HG03095 (cell line): ENCODE data around the gene FAM181B.

ENCODE experiments used
- ATAC-seq: cut with Tn5 transposase; IDR thresholded peaks from one replicate; pipeline ENCODE4 v1.9.1; 2021; ENCODE audit warnings: moderate library complexity; ENCODE audit not compliant: unreplicated experiment

FAM181B gene

DNA sequence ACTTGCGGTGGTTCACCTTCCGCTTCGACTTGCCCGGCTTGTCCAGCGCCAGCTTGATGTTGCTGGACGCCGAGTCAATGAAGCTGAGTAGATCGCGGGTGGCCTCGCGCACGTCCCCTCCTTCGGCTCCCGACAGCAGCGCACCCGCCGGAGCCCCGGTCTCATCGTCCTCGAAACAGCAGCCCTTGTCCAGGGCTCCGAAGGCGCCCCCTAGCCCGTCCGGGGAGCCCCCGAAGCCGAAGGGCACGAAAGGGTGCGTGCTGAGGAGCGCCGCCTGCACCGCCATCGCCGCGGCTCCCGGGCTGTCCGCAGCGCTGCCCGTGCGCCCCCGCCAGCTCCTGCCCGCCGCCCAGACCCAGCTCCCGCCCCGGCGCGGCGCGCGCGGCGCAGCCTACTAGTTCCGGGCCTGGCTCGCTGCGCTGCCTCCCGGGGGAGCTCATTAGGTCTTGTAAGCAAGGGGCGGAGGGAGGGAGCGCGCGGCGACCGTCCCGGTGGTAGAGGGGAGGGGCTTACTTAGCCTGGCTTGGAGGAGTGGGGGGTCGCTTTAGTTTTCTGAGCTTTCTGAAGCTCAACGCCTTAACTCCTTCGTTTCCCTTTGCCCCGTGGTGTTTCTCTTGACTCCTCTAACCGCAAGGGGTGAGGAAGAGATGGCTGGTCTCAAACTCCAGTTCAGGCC lies at the start of gene FAM181B:
TSS of gene FAM181B (minus strand) at position 421 of the 676 bp plus-strand sequence. CDS start at position 286, 135 bp downstream.
- no peak for ATAC-seq

DNA sequence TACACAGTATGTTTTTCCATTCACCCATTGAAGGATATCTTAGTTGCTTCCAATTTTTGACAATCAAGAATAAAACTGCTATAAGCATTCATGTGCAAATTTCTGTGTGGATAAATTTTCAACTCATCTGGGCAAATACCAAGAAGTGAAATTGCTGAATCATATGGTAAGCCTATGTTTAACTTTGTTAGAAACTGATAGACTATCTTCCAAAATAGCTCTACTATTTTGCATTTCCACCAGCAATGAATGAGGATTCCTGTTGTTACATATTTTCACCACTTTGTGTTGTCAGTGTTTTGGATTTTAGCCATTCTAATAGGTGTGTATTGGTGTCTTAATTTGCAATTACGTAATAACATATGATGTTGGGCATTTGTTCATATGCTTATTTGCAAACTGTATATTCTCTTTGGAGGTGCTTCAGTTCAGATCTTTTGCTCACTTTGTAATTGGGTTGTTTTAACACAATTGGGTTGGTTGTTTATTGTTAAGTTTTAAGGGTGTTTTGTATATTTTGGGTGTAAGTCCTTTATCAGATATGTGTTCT lies 49.2 kb upstream of the FAM181B start:
- ATAC-seq: no peak

DNA sequence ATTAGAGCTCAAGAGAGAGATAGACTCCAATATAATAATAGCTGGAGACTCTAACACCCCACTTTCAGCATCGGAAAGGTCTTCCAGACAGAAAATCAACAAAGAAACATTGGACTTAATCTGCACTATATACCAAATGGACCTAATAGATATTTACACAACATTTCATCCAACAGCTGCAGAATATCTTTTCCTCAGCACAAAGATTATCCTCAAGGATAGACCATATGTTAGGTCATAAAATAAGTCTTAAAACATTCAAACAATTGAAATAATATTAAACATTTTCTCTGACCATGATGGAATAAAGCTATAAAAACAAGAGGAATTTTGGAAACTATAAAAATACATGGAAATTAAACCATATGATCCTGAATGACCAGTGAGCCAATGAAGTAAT lies 45.1 kb upstream of the FAM181B start:
- ATAC-seq: no peak

DNA sequence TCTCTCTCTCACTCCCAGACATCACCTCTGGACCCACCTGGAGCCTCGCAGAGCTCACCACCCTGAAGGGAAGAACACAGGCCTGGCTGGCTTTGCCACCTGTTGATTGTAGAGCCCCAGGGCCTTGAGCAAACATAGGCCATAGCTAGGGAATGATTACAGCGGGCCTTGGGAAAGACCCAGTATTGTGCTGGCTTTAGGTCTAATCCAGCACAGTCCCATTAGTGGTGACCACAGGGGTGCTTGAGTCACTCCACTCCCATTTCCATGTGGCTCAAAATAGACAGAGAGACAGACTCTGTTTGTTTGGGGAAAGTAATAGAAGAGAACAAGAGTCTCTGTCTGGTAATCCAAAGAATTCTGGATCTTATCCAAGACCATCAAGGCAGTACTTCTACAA lies 42.7 kb upstream of the FAM181B start:
- no peak for ATAC-seq

DNA sequence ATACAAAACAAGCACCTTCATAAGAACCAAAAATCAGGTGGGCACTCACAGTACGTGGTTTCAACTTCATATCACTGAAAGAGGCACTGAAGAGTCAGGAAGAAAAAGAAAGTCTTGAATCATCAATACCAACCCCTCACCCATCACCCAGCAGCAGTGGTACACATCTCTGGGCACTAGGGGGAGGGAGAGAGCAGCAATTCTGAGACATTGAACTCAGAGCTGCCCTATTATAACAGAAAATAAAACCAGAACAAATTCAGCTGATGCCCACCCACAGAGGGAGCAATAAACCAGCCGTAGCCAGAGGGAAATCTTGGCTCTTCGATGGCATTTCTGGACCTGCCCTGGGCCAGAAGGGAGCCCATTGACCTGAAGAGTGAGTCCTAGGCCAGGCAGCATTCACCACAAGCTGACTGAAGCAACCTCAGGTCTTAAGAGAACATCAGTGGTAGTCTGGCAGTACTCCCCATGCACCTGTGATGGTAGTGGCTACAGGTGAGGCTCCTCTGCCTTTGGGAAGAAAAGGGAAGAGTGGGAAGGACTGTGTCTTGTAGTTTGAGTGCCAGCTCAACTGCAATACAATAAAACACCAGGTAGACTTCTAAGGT lies 42.2 kb upstream of the FAM181B start:
- ATAC-seq: peak; percentile 98

DNA sequence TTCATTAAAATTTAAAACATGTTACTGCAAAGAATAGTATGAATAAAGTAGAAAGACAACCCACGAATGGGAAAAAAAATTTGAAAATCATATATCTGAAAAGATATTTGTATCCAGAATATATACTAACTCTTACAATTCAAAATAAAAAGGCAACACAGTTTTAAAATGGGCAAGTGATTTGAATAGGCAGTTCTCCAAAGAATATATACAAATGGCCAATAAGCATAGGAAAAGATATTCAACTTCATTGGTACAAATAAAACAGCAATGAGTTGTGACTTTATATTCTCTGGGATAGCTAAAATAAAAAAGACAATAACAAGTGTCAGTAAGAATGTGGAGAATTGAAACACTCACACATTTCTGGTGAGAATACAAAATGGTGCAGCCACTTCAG lies 41.6 kb upstream of the FAM181B start:
- ATAC-seq: no peak

- ATAC-seq: no peak
Observed at GRCh38 chr11:82771781-82772180, 38.1 kb upstream of the FAM181B start.

DNA sequence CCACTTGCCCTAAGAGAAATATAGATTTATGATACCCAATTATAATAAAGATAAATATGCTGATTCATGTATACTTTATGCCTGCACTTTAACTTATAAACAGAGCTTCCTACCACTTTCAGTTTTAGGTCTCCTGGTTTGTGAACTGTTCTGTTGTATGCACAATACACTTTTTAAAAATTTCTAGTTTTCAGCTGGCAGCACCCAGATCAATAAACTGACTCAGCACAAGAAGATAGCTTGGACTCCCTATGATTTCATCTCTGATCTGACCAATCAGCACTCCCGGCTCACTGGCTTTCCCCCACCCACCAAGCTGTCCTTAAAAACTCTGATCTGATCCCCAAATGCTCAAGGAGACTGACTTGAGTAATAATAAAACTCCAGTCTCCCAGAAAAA lies 33.5 kb upstream of the FAM181B start:
- no peak for ATAC-seq

GRCh38 chr11:82765466-82766034 lies 31.9 kb upstream of the FAM181B start:
- no peak for ATAC-seq

DNA sequence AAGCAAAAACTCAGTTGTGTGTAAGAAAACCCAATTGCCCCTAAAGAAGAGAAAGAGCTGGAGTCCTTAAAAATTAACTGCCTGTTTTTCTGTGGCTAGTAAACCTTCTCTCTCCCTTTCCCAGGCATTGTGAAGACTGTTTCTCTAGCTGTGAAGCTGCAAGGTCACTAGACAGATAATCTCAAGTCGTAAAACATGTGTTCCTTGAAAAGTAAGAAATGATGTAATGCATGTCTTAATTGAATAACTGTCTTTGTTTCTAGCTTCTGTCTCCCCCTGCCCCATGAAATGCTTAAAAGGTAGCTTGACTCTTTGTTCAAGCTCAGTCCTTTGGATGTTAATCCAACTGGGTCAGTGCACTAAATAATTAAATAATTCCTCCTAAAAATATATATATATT lies 29.5 kb upstream of the FAM181B start:
- ATAC-seq: no peak

DNA sequence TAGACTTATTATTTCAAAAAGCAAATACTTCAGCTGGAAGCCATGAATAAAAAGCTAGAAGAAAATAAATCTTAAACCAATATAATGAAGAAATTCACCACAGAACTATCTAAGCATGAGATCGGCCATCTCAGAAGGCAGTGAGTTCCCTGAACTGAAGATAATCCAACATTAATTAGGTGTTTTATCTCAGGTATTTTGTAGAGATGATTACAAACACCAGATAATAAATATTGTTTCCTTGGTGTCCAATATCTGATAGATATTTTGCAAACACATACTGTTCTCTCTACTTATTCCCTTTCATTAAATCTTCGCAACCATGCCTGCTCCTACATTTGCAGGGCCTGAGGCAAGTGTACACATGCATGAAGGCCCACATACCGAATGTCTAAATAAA lies 26.0 kb upstream of the FAM181B start:
- no peak for ATAC-seq

DNA sequence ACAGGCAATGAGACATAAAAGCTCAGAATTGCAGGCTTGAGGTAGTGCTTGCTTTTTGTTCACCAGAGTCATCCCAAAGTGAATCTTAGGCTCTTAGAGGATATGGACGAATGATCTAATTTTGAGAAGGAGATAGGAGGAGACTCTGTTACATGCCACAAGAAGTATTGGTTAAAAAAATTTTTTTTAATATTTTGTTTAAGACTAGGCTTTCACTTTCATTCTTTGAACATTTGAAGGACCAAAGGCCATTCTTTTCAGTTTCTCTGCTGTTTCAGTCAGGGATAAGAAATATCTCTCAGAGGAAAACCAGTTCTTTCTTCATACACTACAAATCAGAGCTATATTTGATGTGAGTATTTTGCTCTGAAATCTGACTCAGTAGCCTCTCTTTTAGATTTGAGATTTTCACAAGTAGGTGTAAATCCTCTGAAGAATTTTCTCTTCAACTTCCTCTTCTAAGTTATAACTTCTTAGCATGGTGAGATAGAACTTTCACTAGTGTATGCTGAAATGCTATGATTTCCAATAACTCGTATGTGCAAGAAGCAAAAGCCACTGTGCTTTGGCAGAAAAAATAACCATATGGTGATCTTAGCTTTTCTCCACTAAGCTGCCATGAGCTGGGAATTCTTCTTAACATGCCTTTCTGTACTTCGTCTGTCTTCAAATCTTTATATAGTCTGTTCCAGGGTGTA lies 24.1 kb upstream of the FAM181B start:
- no peak for ATAC-seq

GRCh38 chr11:82756765-82757639 lies 23.3 kb upstream of the FAM181B start:
- no peak for ATAC-seq

DNA sequence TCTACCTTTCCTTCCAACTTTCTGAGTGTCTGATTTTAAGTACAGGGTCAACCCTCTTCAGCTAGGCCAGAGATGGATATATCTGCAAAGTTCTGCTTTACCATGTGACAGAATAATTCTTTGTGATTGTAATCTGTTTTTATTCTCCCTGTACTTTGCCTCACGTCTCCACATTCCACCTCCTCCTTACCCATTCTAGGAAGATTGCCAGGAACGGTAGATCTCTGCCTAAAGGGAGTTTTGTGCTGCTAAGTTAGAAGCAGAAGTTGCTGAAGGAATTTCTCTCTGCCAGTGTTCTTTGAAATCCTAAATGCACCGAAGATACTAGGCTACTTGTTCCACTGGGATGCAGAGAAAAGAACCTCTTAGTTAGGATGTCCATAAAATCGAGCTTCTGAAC lies 20.7 kb upstream of the FAM181B start:
- no peak for ATAC-seq

DNA sequence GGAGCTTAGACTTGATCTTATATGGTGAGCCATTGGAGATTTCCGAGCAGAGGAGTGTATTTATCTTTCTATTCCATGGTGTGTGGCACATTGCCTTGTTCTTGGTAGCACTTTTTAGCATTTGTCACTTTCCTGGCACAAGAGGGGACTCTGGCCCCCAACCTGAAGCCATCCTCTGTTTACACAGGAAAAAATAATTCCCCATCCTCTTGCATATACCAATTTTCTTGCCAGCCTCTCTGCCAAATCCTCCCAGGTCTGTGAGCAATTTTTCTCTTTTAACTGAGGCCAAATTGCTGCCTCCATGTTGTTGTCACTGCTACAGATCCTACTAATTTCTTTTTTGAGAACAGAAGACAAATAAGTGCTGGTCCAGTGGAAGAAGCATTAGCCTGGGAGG lies 20.3 kb upstream of the FAM181B start:
- ATAC-seq: no peak

DNA sequence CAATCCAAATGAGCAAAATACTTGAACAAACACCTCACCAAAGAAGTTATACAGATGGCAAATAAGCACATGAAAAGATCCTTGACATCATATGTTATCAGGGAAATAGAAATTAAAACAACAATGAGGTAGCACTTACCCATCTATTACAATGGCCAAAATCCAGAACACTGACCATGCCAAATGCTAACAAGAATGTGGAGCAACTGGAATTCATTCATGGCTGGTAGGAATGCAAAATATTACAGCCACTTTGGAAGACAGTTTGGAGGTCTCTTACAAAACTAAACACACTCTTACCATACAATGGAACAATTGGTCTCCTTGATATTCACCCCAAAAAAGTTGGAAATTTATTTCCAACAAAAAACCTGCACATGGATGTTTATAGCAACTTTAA lies 19.1 kb upstream of the FAM181B start:
- ATAC-seq: no peak

DNA sequence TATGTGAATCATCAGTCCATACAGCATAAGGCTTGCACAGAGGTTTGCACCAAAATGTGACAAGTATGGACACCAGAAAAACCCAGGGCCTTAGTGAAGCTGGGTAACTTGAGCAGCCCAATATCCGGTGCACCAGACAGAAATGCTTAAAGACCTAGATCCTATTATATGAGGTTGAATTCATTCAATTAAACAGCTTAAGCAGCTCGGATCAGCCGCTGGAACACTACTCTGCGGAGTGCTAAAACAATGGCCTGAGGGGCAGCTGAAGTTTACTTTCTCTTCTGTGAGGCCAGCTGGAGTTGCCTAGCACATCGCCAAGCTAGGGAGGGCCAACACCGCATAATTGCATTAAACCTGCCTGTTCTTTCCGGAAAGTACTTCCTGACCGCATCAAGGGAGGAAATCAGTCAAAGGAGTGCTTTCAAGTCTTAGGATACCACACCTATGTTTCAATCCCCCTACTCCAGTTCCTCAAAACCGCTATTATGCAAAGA lies 17.0 kb upstream of the FAM181B start:
- no peak for ATAC-seq

GRCh38 chr11:82747471-82747870 lies 13.8 kb upstream of the FAM181B start:
- no peak for ATAC-seq

DNA sequence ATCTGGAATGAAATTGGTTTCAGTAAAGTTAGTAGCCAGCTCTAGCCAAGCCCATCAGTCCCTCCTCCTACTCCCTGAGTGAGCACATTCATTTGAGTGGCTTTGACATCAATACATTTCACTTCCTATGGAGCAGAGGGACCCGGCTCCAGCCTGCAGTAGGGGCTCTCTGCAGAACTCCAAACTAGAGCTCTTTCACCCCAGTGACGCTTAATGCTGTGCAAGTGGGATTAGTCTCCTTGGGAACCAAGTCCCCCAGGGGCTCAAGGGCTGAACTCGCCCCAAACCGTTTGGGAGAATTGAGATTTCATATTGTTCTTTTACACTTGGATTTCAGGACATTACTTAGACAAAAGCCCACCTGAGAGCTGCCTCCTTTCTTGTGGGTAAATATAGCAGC lies 4.4 kb upstream of the FAM181B start:
- no peak for ATAC-seq

GRCh38 chr11:82734120-82734479 lies 436 bp upstream of the FAM181B start:
- ATAC-seq: no peak
